GM19328 (cell line): ENCODE data around the gene ITGB4.

Source experiments
- ATAC-seq: cut with Tn5 transposase; IDR thresholded peaks from one replicate; pipeline ENCODE4 v1.9.1; 2021; ENCODE audit warnings: mild to moderate bottlenecking, moderate library complexity; ENCODE audit not compliant: unreplicated experiment

The ITGB4 gene

DNA sequence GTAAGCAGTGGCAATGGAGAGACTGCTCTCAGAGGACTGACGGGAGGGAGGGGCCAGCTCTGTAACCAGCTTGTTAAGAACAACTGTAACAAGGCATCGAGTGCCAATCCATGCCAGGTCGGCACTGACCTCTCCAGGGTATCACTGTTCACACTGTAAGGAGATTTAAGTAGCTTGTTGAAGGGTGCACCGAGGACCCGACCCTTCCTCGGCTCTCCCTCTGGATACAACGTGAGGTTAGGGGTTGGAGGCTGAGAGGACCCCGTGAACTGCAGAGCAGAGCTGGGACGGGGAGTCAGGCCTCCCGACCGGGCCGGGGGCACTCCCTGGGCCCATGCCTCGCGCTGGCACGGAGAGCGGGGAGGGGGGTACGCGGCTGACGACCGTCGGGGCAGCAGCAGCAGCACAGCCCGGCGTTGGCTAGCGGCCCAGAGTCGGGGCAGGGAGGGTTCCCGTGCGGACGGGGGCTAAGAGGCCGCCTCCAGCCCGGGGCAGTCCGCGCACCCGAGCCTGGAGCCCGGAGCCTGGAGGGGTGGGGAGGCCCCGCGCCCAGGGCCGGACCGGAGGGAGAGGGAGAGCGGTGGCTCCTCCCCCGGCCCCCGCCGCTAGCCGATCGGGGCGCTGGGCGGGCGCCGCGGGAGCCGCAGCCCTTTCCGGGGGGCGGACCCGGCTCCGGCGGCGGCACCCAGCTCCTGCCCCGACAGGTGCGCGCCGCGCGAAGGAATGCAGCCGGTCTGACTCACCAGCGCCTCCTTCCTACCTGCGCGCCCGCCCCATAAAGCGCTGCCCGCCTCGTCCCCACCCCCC lies at the start of gene ITGB4:
Gene ITGB4, plus strand, starts transcription at position 804 of the 807 bp plus-strand sequence. CDS start 3,245 bp downstream, outside the sequence.
- ATAC-seq: no peak

DNA sequence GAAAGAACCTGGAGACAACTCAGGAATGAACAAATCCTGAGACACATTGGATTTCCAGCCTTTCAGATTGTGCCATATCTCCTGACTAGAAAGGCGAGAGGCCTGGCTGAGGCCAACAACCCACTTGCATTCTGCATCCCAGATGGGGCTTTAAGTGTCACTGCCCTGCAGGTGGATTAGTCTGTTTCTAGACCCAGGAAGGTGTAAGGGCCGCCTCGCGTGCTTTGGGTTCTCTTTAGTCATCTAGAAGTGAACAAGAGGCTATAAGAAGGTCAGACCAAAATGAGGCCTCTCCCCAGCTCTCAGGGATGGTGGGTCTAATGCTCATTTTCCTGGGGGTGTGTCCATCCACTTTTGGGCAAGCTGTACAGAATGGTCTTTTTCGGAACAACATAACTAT lies 49.2 kb upstream of the ITGB4 start:
- ATAC-seq: no peak

DNA sequence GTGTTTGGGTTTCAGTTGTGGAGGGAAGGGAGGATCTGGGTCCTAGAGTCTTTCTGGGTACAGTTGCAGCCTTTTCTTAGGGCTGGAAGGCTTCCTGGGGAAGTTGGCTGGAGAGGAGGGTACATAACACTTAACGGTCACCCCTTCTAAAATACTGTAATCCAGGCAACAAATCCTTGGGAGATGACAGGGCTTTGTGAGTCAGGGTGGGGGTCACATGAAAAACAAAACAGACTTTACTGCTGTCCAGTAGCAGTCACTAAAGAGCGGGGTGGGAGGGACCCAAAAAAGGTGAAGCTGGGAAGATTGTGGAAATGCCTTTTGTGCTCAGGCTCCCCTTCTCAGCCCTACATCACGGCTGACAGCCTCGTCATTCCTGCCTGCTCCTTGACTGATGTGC lies 47.8 kb upstream of the ITGB4 start:
- no peak for ATAC-seq

DNA sequence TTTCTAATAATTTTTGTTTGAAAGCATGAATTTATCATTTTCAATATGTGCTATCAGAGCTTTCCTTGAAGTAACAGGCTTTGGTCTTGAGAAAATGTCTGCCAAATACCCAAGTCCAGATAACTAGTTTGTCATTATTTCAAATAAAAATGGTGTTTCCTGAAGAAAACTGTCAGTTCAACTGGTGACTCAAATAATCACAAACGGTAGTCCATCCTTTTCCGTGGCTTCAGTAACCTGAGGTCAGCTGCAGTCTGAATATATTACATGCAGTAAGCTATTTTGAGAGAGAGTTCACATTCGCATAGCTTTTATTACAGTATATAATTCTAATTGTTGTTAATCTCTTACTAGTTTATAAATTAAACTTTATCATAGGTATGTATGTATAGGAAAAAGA lies 44.8 kb upstream of the ITGB4 start:
- ATAC-seq: no peak

DNA sequence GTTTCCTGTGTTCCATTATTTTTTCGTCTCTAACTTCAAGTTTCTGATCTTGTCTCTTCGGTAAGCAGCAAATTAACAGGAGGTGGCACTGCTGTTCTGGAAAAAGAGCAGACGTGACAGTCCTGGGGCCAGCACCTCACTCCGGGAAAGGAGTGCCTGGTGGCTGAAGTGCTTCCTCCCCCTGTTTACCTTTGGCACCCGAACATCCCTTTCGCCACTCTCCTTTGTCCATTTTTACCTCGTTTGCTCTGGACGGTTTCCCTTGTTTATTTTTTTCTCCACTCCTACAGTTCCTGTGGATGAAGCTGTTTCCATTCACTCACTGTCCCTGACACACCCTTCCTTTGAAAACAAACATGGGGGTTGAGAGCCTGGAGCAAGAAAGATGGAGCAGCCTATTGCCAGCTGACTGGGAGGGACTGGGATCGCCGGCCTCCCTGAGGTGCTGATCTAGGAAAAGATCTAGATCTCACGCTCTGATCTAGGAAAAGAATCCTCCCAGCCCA lies 41.5 kb upstream of the ITGB4 start:
- no peak for ATAC-seq

DNA sequence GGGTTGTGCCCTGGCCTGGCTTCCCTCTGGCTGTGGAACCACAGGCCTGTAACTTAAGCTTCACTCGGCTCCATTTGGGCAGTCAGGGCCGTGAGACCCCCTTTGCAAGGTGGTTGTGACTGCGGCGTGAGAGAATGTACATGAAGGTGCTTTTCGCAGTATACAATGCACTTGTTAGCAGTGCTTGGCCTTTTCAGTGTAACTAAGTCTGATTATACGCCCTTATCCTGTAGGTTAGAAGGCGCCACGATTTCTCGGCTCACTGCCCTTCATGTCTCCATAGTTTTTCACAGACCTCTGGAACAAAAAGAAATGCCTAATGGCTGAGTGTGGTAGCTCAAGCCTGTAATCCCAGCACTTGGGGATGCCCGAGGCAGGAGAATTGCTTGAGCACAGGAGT lies 40.8 kb upstream of the ITGB4 start:
- no peak for ATAC-seq

DNA sequence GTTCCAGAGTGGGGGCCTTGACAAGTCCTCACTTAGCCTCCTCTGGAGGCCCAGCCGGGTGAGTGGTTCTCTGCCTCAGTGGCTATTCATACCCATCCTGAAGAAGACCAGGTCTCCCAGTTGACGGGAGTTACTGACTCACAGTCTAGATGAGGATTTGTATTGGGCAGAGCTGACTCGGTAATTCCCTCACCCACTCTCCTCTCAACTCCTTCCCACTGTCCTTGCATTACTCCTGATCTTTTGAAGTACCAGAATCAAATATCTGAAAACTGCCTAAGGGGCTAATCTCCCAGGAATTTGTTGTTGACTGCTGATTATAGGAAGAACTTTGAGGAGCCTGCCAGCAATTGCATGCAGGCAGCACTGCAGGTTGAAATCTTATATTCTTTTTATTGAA lies 40.0 kb upstream of the ITGB4 start:
- ATAC-seq: no peak

DNA sequence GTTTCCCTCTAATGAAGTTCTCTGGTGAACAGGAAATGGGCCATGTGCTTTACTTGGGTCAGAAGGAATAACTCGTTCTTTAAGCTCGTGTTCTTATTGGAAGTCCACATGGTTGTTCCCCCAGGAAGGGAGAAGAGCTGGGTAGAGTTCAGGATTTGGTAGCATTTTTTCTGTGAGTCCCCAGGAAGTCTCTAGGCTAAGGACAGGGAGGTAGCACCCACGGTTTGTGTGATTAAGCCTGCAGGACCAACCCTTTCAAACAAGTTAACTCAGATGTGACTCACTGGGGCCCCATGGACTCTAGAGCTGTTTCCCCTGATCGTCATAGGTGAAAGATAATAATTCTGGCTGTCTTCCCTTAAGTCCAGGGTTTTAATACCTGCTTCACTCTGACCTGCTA lies 37.7 kb upstream of the ITGB4 start:
- ATAC-seq: no peak

DNA sequence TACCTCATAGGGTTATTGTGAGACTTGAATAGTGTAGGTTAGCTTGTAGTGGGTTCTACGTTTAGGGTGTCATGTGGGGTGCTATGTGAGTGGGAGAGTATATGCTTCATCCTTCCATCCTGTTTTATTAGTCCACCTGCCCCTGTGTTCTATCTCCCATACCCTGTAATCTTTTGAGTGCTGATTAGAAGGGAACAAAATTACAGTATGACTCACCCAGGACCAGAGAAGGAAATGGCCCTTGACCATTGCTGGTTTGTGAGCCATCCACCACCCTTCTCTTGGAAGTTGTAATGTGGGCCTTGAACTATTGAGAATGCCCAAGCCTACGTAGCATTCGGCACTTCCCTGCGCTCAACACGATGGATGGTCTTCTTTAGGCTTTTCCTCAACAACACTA lies 37.0 kb upstream of the ITGB4 start:
- no peak for ATAC-seq

DNA sequence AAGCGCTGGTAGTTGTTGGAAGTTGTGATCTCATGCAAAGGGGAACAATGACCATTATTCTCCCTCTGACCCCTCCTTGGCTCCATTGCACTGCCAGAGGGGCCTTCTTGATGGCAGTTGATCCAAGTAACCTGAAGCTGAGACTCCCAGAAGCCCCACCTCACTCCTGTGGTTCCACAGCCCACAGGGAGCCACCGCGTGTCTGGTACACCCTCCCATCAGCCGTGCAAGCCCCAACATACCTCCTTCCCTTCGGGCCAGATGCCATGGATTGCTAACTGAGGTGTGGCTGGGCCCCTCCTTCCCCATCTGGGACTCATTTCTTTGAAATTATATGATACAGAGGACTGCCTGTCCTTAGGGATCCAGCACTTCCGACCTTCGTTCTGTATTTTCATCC lies 36.3 kb upstream of the ITGB4 start:
- no peak for ATAC-seq

DNA sequence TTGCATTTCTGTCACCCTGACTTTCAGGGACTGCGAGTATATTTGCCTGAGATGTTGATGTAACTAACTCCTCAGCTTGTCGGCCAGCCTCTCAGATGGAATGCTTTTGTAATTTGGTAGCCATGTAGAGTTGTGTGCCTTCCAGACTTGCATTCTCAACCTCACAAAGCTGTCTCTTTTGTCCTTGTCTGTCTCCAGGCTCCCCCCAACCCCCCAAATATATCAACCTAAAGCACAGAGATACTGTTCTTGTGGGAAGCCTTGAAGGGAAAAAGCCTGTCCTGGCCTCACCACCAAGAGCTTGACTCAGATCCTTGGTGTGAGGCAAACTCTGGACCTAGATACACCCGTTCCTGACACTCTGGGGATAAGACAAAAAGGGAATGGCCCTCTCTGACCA lies 35.8 kb upstream of the ITGB4 start:
- ATAC-seq: no peak

DNA sequence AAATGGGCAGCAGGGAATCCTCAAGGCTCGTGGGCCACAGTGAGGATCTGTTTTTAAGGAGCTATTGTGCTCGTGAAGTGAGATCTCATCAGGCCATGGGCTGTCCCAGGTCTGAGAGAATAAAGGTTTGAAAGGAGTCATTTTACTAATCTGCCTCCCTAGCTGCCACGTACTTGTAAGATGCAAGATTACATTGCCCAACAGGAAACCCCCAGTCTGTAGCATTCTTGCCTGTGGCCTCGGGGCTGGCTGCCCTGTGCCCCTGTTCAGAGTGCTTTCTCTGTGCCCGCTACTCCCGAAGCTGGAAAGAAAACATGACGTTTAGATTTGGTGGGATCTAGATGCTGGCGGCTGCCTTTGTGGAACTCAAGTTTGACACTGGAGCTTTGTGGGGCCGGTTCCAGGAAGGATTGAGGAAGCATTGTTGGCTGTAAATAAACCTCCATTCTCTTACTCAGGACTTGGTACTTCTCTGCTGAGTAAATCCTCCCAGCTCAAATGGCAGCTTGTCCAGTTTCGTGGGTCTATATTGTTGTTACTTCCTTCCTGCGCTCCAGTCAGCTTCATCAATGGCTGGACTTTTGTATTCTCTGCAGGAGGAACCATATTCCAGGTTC lies 32.9 kb upstream of the ITGB4 start:
- ATAC-seq: no peak

DNA sequence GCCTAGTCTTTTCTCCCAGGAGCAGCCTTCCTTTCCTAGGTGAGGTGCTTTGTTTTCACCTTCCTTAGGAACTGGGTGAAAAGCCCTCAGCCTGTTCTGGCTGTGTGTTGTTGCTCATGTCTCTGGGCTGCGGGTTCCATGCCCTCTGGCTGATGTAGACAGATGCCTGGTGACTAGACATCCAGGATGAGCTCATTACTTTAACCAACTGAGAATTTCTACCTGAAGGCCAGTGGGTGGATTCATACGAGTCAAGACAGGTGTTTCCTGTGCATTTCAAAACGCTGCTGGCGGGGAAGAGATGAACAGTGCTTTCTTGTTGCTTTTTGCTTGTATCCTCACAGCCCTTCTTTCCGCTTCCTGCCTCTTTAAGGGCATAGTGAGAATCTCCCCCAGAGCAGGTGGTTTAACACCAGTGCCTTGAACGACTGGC lies 31.8 kb upstream of the ITGB4 start:
- ATAC-seq: no peak

DNA sequence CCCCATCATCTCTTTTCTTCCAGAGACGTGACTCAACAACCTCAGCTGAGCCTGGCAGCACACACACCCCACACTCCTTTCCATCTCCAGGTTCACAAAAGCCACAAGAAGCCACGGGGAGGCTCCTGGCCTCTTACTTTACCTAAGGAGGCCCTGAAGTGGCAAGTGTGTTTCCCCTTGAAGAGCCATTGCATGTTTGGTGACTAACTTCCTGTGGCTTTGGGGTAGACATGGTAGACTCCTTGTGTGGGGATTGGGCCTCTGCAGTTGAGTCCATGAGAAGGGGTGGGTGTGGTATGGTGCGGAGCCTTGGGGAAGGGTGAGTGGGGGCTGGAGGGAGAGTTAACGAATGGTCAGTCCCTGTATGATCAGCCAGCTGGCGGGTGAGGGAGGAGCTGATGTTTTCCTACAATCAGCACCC lies 29.9 kb upstream of the ITGB4 start:
- ATAC-seq: no peak

DNA sequence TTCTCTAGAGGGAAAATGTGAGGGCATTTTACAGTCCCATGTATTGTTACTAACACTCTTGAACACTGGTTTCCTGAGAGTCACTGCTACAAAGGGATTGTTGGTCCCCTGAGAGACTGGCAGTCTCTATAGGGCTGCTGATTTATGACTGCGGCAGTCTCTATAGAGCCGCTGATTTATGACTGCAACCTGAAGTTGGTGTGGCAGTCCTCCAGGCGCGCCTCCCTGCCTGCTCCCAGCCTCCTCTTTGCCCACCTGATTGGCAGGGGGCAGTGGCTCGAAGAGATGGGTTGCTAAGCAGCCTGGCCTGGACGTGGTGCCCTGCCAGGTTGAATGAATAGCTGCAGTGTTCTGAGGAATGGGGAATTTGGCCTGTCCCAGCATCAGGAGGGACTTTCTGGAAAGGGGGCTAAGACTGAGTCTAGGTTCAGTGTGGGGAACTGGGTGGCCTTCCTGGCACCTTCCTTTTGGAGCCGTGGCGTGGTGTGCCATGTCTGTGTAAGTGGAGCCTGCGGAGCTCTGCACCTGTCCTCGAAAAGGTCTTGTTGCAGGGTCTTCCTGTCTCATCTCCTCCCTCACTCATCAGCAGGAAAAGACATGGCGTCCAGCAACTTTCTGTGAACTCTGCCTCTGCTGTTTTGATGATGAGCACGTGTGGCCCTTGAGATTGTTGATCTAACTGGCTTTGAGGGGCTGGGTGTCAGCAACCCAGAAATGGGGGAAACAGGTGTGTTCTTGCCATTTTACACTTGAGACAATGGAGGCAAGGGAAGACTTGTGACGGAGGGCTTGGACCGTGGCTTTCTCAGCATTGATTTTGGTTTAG lies 29.2 kb upstream of the ITGB4 start:
- no peak for ATAC-seq

DNA sequence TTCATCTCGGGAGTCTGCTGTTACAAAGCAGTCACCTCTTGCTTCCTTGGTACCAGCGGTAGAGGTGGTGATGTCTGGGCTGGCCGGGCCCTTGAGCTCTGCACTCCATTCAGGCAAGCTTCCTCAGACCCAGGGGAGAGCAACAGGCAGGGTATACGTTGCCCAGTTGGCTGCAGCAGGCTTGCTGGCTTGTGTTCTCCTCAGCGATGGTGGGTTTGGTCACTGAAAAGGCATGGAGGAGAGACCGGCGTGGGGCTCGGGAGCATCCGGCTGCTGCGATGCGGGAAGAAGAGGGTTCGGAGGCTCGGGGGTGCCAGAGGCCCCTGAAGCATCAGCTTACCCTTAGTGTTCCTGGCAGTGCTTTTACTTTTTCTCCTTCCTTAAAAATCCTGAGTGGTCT lies 28.3 kb upstream of the ITGB4 start:
- ATAC-seq: no peak

DNA sequence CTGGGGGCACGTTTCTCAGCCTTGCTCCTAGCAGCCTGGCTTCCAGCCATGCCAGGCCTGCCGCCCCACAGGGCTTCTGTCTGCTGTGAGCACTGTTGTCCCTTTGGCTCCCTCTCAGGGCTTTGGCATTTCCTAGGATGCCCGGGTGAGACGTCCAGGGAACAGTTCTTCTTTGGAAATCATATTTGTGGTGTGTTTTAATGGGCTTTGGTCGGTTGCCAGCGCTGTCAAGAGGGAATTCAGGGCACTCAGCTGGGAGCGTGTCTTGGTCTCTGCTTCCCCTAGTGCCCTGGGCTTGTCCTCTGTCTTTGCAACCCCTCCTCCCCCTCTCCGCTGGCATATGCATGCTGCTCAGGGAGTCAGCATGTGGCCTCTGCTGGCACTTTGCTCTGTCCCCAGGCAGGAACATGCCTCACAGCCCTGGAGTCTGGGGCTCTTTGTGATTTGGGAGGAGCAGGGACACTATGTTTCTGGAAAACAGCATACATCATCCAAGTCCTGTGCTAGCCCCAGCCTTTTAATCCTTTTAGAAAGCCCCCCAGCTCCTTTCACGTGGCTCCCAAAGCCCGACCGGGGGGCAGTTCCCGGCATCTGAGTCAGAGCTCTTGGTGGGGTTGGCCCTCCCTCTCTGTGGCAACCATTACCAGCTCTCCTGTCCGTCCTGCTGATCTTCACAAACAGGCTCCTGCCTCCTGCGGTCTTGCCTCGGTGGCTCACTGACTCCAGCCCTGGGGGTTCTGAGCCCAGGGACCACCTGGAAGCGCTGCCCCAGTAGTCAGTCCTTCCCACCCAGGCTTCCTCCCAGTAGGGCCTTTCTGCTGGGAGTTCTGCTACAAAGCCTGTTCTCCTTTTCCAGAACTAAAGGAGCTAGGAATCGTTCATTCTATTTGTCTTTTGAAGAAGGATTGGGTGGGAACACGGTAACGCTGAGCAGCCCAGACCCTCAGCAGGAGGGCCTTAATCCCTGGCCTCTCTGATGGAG lies 27.5 kb upstream of the ITGB4 start:
- no peak for ATAC-seq

DNA sequence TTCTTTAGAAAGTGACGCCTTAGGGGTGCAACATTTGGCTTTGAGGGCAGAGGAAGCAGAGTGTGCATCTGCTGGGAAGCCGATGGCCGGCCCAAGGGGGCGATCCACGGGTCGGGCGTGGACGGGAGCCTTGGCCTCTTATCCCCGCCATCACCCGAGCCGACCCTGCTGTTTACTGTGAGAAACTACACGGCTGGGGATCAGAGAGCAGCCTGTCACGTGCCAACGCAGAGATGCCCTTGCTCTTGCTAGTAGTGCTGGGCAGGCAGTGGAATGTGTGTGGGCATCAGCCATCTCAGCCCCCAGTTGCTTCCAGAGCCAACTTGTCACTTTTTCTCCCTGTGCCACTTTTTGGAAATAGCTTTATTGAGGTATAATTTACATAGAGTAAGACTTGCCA lies 26.7 kb upstream of the ITGB4 start:
- no peak for ATAC-seq

DNA sequence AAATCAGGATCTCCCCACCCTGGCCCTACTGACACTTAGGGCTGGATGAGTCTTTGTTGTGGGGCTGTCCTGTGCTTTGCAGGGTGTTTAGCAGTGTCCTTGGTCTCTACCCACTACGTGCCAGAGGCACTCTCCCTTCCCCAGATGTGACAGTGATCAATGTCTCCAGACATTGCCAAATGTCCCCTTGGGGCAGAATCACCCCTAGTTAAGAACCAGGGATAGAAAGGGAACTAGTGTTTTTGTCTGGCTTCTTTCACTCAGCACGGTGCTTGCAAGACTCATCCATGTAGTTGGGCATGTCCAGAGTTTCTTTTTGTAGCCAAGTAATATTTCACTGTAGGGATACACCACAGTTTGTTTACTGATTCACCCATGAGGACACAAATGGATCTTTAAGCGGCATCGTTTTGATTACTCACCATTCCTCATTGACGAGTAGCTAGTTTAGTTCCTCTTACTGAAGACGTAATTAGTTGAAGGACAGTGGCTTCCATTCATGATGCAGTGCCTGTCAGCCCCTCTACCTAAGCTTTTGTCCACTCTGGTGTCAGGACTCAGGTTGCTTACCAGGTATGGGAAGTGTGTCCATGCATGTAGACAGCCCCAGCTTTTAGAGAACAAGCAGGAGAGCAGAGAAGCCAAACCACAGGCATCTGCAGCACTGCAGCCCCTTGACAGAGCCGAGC lies 26.0 kb upstream of the ITGB4 start:
- no peak for ATAC-seq

DNA sequence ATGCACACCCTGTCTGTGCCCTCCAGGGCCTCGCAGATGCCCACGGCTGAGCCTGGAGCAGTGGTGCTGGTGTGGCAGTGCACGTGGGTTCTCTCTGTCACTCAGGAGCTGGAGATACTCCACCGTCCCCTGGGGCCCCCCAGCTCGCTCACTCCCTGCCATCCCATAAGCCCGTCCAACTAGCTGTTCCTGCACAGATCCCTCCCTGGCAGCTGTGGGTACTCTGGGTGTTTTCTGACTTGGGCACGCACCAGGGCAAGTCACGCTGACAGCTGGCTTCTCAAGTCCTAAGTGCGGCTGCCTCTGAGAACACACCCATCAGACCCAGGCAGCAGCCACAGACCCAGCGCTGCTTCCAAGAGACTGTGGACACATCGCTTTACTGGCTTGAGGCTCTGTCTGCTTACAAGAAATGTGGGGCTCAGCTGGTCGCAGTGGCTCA lies 25.4 kb upstream of the ITGB4 start:
- ATAC-seq: no peak
